WTC11 (cell line): Measurements from ENCODE around the gene ZNF304. TPM values are rescaled to one million over a fixed set of nuclear protein-coding genes. Genes with fewer than 3 reads are reported as not detected.
A peak's percentile ranks its signal among the peaks of the same experiment; 100 is the strongest.

Experiments
- ATAC-seq: fragments of 200-7000 bp; cut with Tn5 transposase; 2 replicates; pipeline ENCODE4 v1.10.0; 2021; ENCODE audit warnings: mild to moderate bottlenecking, moderate library complexity
- CTCF ChIA-PET: fragments of 300-600 bp; sonication (Branson Sonifier 250); formaldehyde crosslinking; loops from one replicate; lab custom pipeline; 2021; ENCODE audit warnings: antibody characterized with exemption; lab: Charles Lee
- POLR2A ChIA-PET: fragments of 350-600 bp; sonication (Branson Sonifier 250); formaldehyde crosslinking; loops from one replicate; lab custom pipeline; 2021; ENCODE audit warnings: antibody characterized with exemption; lab: Charles Lee
- DNase-seq: peaks from one replicate; pipeline ENCODE4 v3.0.0; 2021; ENCODE audit warnings: low spot score
- H3K27ac Mint-ChIP-seq: 2 replicates; pipeline ENCODE4 v1.8.0; 2021; ENCODE audit warnings: mixed read lengths
- H3K27me3 Mint-ChIP-seq: 2 replicates; pipeline ENCODE4 v1.8.0; 2021; ENCODE audit warnings: low read depth, mild to moderate bottlenecking, moderate library complexity, mixed read lengths
- H3K36me3 Mint-ChIP-seq: 2 replicates; pipeline ENCODE4 v1.8.0; 2021; ENCODE audit warnings: mixed read lengths
- H3K4me1 Mint-ChIP-seq: 2 replicates; pipeline ENCODE4 v1.8.0; 2022; ENCODE audit warnings: mixed read lengths
- H3K4me3 Mint-ChIP-seq: 2 replicates; pipeline ENCODE4 v1.8.0; 2021; ENCODE audit warnings: mild to moderate bottlenecking, moderate library complexity, mixed read lengths
- H3K9me3 Mint-ChIP-seq: 2 replicates; pipeline ENCODE4 v1.8.0; 2021; ENCODE audit warnings: mixed read lengths
- ATF1 ChIP-seq: sonication (generic); formaldehyde crosslinking; IDR thresholded peaks from 2 replicates; pipeline ENCODE4 v1.8.1; 2023; ENCODE audit warnings: mild to moderate bottlenecking, moderate library complexity, missing genetic modification reagents
- CREM ChIP-seq: sonication (generic); formaldehyde crosslinking; IDR thresholded peaks from 2 replicates; pipeline ENCODE4 v1.8.1; 2022; ENCODE audit warnings: mild to moderate bottlenecking, missing genetic modification reagents, moderate library complexity
- ETV6 ChIP-seq: sonication (generic); formaldehyde crosslinking; IDR thresholded peaks from 2 replicates; pipeline ENCODE4 v1.8.1; 2022; ENCODE audit warnings: mild to moderate bottlenecking, missing genetic modification reagents
- GABPB1 ChIP-seq: sonication (generic); formaldehyde crosslinking; IDR thresholded peaks from 2 replicates; pipeline ENCODE4 v1.8.1; 2023; ENCODE audit warnings: mild to moderate bottlenecking, missing genetic modification reagents
- IRF2 ChIP-seq: sonication (generic); formaldehyde crosslinking; IDR thresholded peaks from 2 replicates; pipeline ENCODE4 v1.8.0; 2022; ENCODE audit warnings: low read depth, missing genetic modification reagents, borderline replicate concordance
- NFE2L1 ChIP-seq: sonication (generic); formaldehyde crosslinking; IDR thresholded peaks from 2 replicates; pipeline ENCODE4 v1.8.1; 2023; ENCODE audit warnings: missing genetic modification reagents
- OVOL2 ChIP-seq: fragments of 250-450 bp; sonication (Bioruptor Pico); IDR thresholded peaks from 2 replicates; pipeline ENCODE4 v1.9.0; 2021; ENCODE audit warnings: mild to moderate bottlenecking, borderline replicate concordance
- RORB ChIP-seq: fragments of 250-450 bp; sonication (Bioruptor Pico); IDR thresholded peaks from 2 replicates; pipeline ENCODE4 v1.9.0; 2021; ENCODE audit warnings: mild to moderate bottlenecking
- TCF7 ChIP-seq: sonication (generic); formaldehyde crosslinking; IDR thresholded peaks from 2 replicates; pipeline ENCODE4 v1.8.0; 2022; ENCODE audit warnings: mild to moderate bottlenecking, low read depth, missing genetic modification reagents, moderate library complexity
- ZNF263 ChIP-seq: sonication (generic); formaldehyde crosslinking; IDR thresholded peaks from 2 replicates; pipeline ENCODE4 v1.8.1; 2022; ENCODE audit warnings: low read depth, mild to moderate bottlenecking, moderate library complexity, missing genetic modification reagents
- total RNA-seq: library from RNA; stranded (reverse); gene quantifications from 3 replicates; pipeline ENCODE4 v1.2.3, GENCODE V29; 2021
- TF ChIP-seq, protein P1 (sequence below): sonication (generic); formaldehyde crosslinking; IDR thresholded peaks from 2 replicates; pipeline ENCODE4 v1.8.1; 2023; ENCODE audit warnings: mild to moderate bottlenecking, missing genetic modification reagents, borderline replicate concordance
- TF ChIP-seq, protein P2 (sequence below): sonication (generic); formaldehyde crosslinking; IDR thresholded peaks from 2 replicates; pipeline ENCODE4 v1.8.1; 2022; ENCODE audit warnings: mild to moderate bottlenecking, moderate library complexity, missing genetic modification reagents
- TF ChIP-seq, protein P3 (sequence below): sonication (generic); formaldehyde crosslinking; conservative IDR thresholded peaks from 2 replicates; pipeline ENCODE4 v1.8.1; 2022; ENCODE audit warnings: mild to moderate bottlenecking, missing genetic modification reagents
- TF ChIP-seq, protein P4 (sequence below): fragments of 200-600 bp; IDR thresholded peaks from 2 replicates; pipeline ENCODE4 v1.8.0; 2022; ENCODE audit warnings: antibody characterized with exemption
- TF ChIP-seq, protein P5 (sequence below): sonication (generic); formaldehyde crosslinking; IDR thresholded peaks from 2 replicates; pipeline ENCODE4 v1.8.1; 2022; ENCODE audit warnings: low read depth, missing genetic modification reagents, borderline replicate concordance
- TF ChIP-seq, protein P6 (sequence below): sonication (generic); formaldehyde crosslinking; IDR thresholded peaks from 2 replicates; pipeline ENCODE4 v1.8.1; 2023; ENCODE audit warnings: mild to moderate bottlenecking, moderate library complexity, missing genetic modification reagents

ZNF304 gene
- total RNA-seq, 1 experiment from 2014 or later: 11.0 TPM

DNA sequence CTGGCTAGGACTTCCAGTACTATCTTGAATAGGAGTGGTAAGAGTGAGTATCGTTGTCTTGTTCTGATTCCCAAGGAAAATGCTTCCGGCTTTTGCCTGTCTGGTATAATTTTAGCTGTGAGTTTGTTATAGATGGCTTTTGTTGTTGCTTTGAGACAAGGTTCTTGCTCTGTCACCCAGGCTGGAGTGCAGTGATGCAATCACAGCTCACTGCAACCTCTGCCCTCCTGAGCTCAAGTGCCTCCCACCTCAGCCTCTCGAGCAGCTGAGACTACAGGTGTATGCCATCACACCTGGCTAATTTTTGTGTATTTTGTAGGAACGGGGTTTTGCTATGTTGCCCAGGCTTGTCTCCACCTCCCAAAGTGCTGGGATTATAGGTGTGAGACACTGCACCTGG lies 36.9 kb upstream of the ZNF304 start:
- no peaks in the 10 kb centered on the region for H3K4me1 Mint-ChIP-seq
- no peak for DNase-seq
- ATAC-seq: no peak
- TF ChIP-seq GABPB1 (CRISPR knock-in tag): peak; percentile 76
- TF ChIP-seq TCF7 (CRISPR knock-in tag): no peak
- TF ChIP-seq, all 79 proteins: peak for 1
- no peak overlapping the region for H3K4me3 Mint-ChIP-seq
- POLR2A ChIA-PET: no interaction called here
- no peaks in the 10 kb centered on the region for H3K36me3 Mint-ChIP-seq
- H3K9me3 Mint-ChIP-seq: no peaks in the 10 kb centered on the region
- H3K27ac Mint-ChIP-seq: no peak overlapping the region
- peaks cover 54% of the 10 kb centered on the region for H3K27me3 Mint-ChIP-seq
- CTCF ChIA-PET: no interaction called here

DNA sequence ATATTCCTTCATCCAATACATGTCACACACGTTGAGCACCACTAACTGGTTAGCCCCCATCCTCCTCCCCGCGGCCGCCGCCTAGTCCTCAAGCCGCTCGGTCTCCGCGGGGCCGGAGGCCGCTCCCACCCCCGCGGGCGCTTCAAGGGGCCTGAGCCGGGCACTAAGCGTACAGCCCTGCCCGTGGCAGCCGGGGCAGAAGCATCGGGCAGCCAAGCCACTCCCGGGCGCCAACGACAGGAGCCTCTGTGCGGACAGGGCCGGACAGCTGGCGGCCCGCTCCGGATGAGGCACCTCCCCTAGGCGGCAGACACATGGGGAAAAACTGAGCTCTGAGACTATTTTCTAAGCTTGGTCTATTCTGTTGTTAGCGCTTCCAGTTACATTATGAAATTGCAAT lies 33.6 kb upstream of the ZNF304 start:
- TF ChIP-seq, protein P1, sequence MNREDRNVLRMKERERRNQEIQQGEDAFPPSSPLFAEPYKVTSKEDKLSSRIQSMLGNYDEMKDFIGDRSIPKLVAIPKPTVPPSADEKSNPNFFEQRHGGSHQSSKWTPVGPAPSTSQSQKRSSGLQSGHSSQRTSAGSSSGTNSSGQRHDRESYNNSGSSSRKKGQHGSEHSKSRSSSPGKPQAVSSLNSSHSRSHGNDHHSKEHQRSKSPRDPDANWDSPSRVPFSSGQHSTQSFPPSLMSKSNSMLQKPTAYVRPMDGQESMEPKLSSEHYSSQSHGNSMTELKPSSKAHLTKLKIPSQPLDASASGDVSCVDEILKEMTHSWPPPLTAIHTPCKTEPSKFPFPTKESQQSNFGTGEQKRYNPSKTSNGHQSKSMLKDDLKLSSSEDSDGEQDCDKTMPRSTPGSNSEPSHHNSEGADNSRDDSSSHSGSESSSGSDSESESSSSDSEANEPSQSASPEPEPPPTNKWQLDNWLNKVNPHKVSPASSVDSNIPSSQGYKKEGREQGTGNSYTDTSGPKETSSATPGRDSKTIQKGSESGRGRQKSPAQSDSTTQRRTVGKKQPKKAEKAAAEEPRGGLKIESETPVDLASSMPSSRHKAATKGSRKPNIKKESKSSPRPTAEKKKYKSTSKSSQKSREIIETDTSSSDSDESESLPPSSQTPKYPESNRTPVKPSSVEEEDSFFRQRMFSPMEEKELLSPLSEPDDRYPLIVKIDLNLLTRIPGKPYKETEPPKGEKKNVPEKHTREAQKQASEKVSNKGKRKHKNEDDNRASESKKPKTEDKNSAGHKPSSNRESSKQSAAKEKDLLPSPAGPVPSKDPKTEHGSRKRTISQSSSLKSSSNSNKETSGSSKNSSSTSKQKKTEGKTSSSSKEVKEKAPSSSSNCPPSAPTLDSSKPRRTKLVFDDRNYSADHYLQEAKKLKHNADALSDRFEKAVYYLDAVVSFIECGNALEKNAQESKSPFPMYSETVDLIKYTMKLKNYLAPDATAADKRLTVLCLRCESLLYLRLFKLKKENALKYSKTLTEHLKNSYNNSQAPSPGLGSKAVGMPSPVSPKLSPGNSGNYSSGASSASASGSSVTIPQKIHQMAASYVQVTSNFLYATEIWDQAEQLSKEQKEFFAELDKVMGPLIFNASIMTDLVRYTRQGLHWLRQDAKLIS (CRISPR knock-in tag): no peak
- TF ChIP-seq, protein P2, sequence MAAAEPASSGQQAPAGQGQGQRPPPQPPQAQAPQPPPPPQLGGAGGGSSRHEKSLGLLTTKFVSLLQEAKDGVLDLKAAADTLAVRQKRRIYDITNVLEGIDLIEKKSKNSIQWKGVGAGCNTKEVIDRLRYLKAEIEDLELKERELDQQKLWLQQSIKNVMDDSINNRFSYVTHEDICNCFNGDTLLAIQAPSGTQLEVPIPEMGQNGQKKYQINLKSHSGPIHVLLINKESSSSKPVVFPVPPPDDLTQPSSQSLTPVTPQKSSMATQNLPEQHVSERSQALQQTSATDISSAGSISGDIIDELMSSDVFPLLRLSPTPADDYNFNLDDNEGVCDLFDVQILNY (CRISPR knock-in tag): no peak
- TF ChIP-seq, protein P3, sequence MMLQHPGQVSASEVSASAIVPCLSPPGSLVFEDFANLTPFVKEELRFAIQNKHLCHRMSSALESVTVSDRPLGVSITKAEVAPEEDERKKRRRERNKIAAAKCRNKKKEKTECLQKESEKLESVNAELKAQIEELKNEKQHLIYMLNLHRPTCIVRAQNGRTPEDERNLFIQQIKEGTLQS (CRISPR knock-in tag): no peak
- TF ChIP-seq, protein P4, sequence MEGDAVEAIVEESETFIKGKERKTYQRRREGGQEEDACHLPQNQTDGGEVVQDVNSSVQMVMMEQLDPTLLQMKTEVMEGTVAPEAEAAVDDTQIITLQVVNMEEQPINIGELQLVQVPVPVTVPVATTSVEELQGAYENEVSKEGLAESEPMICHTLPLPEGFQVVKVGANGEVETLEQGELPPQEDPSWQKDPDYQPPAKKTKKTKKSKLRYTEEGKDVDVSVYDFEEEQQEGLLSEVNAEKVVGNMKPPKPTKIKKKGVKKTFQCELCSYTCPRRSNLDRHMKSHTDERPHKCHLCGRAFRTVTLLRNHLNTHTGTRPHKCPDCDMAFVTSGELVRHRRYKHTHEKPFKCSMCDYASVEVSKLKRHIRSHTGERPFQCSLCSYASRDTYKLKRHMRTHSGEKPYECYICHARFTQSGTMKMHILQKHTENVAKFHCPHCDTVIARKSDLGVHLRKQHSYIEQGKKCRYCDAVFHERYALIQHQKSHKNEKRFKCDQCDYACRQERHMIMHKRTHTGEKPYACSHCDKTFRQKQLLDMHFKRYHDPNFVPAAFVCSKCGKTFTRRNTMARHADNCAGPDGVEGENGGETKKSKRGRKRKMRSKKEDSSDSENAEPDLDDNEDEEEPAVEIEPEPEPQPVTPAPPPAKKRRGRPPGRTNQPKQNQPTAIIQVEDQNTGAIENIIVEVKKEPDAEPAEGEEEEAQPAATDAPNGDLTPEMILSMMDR: no peak
- TF ChIP-seq RORB: no peak
- TF ChIP-seq IRF2 (CRISPR knock-in tag): no peak
- Mint-ChIP-seq H3K4me3 (peak overlapping the region; percentile 15), H3K4me1 (peaks cover 18% of the 10 kb centered on the region), H3K9me3 (no peaks in the 10 kb centered on the region), H3K36me3 (no peaks in the 10 kb centered on the region), H3K27ac (no peak overlapping the region), H3K27me3 (peaks cover 43% of the 10 kb centered on the region)
- peak; percentile 48 for DNase-seq
- ChIA-PET POLR2A (interaction anchor here (0.7 to 1.1 kb wide), 2 partner anchors 15 to 27 kb away, joined by 3 to 10 read pairs; no protein-coding TSS in a partner anchor), CTCF (interaction anchor here (0.5 to 1.8 kb wide), 4 partner anchors 15 to 1251 kb away, joined by 3 to 11 read pairs (median 4); no protein-coding TSS in a partner anchor)
- ATAC-seq: peak; percentile 15; the same call in 1 of the 2 replicates

DNA sequence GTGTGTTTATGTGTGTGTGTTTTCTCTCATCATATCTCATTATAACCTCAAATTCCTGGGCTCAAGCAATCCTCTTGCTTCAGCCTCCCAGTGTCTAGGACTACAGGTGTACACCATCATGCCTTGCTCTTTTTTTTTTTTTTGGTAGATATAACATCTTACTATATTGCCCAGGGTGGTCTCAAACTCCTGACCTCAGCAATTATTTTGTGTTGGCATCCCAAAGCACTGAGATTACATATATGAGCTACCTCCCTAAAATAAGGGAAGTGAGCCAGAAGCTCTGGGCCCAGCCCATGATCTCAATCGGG lies 31.2 kb upstream of the ZNF304 start:
- Mint-ChIP-seq H3K9me3 (no peaks in the 10 kb centered on the region), H3K27me3 (peaks cover 26% of the 10 kb centered on the region), H3K27ac (peak overlapping the region; percentile 98), H3K4me3 (peak overlapping the region; percentile 87), H3K4me1 (peaks cover 18% of the 10 kb centered on the region), H3K36me3 (peaks cover 11% of the 10 kb centered on the region)
- ATAC-seq: no peak
- ChIA-PET CTCF (interaction anchor here (0.6 to 1.1 kb wide), 2 partner anchors 32 to 362 kb away, joined by 3 to 5 read pairs; partner anchors contain the start of gene ZNF551), POLR2A (interaction anchor here (0.6 to 0.7 kb wide), 2 partner anchors 215 to 367 kb away, joined by 3 read pairs; no protein-coding TSS in a partner anchor)
- DNase-seq: no peak
- TF ChIP-seq ATF1 (CRISPR knock-in tag) (no peak), IRF2 (CRISPR knock-in tag) (no peak), OVOL2 (CRISPR knock-in tag) (no peak), NFE2L1 (CRISPR knock-in tag) (no peak), CREM (CRISPR knock-in tag) (no peak), ZNF263 (CRISPR knock-in tag) (no peak), ETV6 (CRISPR knock-in tag) (no peak)
- TF ChIP-seq, protein P5, sequence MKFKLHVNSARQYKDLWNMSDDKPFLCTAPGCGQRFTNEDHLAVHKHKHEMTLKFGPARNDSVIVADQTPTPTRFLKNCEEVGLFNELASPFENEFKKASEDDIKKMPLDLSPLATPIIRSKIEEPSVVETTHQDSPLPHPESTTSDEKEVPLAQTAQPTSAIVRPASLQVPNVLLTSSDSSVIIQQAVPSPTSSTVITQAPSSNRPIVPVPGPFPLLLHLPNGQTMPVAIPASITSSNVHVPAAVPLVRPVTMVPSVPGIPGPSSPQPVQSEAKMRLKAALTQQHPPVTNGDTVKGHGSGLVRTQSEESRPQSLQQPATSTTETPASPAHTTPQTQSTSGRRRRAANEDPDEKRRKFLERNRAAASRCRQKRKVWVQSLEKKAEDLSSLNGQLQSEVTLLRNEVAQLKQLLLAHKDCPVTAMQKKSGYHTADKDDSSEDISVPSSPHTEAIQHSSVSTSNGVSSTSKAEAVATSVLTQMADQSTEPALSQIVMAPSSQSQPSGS (CRISPR knock-in tag): no peak
- TF ChIP-seq, protein P2 (CRISPR knock-in tag): no peak
- TF ChIP-seq, protein P6, sequence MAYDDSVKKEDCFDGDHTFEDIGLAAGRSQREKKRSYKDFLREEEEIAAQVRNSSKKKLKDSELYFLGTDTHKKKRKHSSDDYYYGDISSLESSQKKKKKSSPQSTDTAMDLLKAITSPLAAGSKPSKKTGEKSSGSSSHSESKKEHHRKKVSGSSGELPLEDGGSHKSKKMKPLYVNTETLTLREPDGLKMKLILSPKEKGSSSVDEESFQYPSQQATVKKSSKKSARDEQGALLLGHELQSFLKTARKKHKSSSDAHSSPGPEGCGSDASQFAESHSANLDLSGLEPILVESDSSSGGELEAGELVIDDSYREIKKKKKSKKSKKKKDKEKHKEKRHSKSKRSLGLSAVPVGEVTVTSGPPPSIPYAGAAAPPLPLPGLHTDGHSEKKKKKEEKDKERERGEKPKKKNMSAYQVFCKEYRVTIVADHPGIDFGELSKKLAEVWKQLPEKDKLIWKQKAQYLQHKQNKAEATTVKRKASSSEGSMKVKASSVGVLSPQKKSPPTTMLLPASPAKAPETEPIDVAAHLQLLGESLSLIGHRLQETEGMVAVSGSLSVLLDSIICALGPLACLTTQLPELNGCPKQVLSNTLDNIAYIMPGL (CRISPR knock-in tag): no peak
